ENCODE results near the gene RNF225.
"Not testable (repeated sequence)": the region's sequence is repeated elsewhere in the genome, so short reads cannot be mapped to it uniquely, and the experiment has no call there.

RNF225 gene

GRCh38 chr19:58362272-58362994, 33.0 kb upstream of the RNF225 start, which contains the start of gene ZNF497:
TSS of gene ZNF497 (minus strand) at chr19:58362751. CDS start at chr19:58357635, 5,116 bp downstream.
- DNase-seq: peak; percentile 98

GRCh38 chr19:58364146-58364545, 31.3 kb upstream of the RNF225 start:
- DNase-seq: no peak

- no peak for DNase-seq
Observed at GRCh38 chr19:58366585-58367430, 28.6 kb upstream of the RNF225 start.

GRCh38 chr19:58367698-58368454, 27.6 kb upstream of the RNF225 start:
- DNase-seq: no peak

- DNase-seq: no peak
Observed at GRCh38 chr19:58368561-58369360, 26.7 kb upstream of the RNF225 start.

- DNase-seq: no peak
Observed at GRCh38 chr19:58372311-58373133, 22.9 kb upstream of the RNF225 start.

- DNase-seq: no peak
Observed at GRCh38 chr19:58374200-58374599, 21.3 kb upstream of the RNF225 start.

- not testable (repeated sequence) for DNase-seq
Observed at GRCh38 chr19:58376724-58377123, 18.7 kb upstream of the RNF225 start.

GRCh38 chr19:58379246-58379645, 16.2 kb upstream of the RNF225 start:
- DNase-seq: no peak

GRCh38 chr19:58380037-58380661, 15.3 kb upstream of the RNF225 start:
- DNase-seq: no peak

GRCh38 chr19:58380662-58381459, 14.6 kb upstream of the RNF225 start, which contains the start of gene ZNF837:
TSS of gene ZNF837 (minus strand) at chr19:58381030. CDS start at chr19:58369332, 11,698 bp downstream.
- DNase-seq: peak; percentile 100

GRCh38 chr19:58381460-58382212, 13.8 kb upstream of the RNF225 start:
- no peak for DNase-seq

GRCh38 chr19:58382997-58383603, 12.4 kb upstream of the RNF225 start:
- no peak for DNase-seq

- DNase-seq: no peak
Observed at GRCh38 chr19:58385313-58385890, 10.1 kb upstream of the RNF225 start.

GRCh38 chr19:58385891-58386575, 9.4 kb upstream of the RNF225 start:
- DNase-seq: peak; percentile 44

GRCh38 chr19:58386576-58387337, 8.7 kb upstream of the RNF225 start, which contains the start of gene RPS5:
TSS of gene RPS5 (plus strand) at chr19:58387269. CDS start at chr19:58388138, 869 bp downstream.
- DNase-seq: peak; percentile 99
